GM06990 (cell line): ENCODE measurements around the gene TANC2.

ENCODE experiments used
- DNase-seq: peaks from one replicate; pipeline ENCODE4 v3.0.0-alpha.2; 2011; ENCODE audit not compliant: insufficient read length; ENCODE audit errors: extremely low read depth
- H3K27me3 ChIP-seq: replicated peaks from 2 replicates; pipeline ENCODE4 v1.6.0; 2011; ENCODE audit warnings: low read length; ENCODE audit not compliant: control insufficient read depth, insufficient read depth
- H3K36me3 ChIP-seq: 2 replicates; pipeline ENCODE4 v1.5.1; 2011; ENCODE audit warnings: low read length; ENCODE audit not compliant: control insufficient read depth, insufficient read depth
- H3K4me3 ChIP-seq: replicated peaks from 2 replicates; pipeline ENCODE4 v1.5.1; 2011; ENCODE audit warnings: low read depth, mild to moderate bottlenecking, control low read depth, low read length
- TF ChIP-seq, protein P1 (sequence below): IDR thresholded peaks from 2 replicates; pipeline ENCODE4 v1.5.1; 2011; ENCODE audit warnings: low read length, control low read depth, mild to moderate bottlenecking, inconsistent platforms; ENCODE audit not compliant: insufficient read depth, poor library complexity, severe bottlenecking

Gene TANC2

DNA sequence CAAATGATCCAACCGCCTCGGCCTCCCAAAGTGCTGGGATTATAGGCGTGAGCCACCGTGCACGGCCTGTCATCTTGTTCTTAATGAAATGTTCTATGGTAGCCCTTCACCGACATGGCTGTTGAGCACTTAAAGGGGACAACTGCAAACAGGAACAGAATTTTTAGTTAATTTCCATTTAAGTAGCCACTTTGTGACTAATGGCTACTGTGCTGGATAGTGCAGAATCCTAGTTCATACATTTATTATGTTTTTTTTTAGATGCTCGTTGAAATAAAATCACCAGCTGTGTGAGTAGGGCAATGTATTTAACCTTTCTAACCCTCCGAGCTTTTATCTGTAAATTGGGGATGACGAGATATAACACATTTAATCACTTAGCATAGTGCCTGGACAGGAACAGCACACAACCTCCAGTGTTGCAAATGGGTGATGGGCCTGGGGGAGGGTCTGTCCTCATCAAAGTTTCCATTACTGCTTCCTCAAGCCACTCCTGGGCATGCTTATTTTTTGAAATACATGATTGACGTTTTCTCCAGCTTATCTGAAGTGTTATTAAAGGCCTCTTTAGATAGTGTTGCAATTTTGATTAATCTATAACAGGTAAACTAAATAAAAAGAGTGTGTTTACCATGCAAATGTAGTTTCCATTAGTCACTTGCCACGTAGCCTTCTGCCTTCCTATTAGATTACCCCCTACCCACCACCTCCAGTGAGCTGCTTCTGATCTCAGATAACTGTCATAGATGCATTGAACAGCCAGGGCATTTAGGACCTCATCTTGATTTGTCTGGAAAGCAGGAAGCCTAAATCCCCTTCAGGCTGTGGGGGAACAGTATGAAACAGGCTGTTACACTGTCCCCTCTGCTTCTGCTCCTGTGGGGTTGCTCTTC lies 42.5 kb upstream of the TANC2 start:
- TF ChIP-seq, protein P1, sequence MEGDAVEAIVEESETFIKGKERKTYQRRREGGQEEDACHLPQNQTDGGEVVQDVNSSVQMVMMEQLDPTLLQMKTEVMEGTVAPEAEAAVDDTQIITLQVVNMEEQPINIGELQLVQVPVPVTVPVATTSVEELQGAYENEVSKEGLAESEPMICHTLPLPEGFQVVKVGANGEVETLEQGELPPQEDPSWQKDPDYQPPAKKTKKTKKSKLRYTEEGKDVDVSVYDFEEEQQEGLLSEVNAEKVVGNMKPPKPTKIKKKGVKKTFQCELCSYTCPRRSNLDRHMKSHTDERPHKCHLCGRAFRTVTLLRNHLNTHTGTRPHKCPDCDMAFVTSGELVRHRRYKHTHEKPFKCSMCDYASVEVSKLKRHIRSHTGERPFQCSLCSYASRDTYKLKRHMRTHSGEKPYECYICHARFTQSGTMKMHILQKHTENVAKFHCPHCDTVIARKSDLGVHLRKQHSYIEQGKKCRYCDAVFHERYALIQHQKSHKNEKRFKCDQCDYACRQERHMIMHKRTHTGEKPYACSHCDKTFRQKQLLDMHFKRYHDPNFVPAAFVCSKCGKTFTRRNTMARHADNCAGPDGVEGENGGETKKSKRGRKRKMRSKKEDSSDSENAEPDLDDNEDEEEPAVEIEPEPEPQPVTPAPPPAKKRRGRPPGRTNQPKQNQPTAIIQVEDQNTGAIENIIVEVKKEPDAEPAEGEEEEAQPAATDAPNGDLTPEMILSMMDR = no peak
- H3K36me3 ChIP-seq = no peaks in the 10 kb centered on the region
- no peak for DNase-seq

DNA sequence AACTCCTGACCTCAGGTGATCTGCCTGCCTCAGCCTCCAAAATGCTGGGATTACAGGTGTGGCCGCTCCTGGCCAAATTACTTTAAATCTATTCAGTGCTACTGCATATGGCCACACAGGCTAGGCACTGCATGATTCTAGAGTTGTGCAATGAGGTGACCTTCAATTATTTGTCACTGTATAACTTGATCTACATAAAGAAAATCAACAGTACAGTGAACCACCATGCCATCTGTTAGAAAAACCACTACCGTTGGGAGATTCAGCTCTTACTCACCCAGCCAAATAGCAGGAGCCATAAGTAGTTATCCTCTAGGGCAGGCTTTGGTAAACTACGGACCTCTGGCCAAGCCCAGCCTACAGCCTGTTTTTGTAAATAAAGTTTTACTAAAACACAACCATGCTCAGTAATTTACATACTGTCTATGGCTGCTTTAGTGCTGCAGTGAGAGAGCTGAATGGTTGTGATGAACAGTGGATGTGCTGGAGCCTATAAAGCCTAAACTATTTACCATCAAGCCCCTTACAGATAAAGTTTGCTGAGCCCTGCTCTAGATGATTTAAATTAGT lies 40.7 kb upstream of the TANC2 start:
- Histone ChIP-seq H3K36me3 (no peaks in the 10 kb centered on the region), H3K27me3 (no peaks in the 10 kb centered on the region; the same call in none of the 2 replicates), H3K4me3 (no peak overlapping the region)
- TF ChIP-seq, protein P1 = no peak
- no peak for DNase-seq

More for the DNA sequence above, 42.5 kb upstream of the TANC2 start:
- Histone ChIP-seq H3K27me3 (no peaks in the 10 kb centered on the region; the same call in none of the 2 replicates), H3K4me3 (no peak overlapping the region)

DNA sequence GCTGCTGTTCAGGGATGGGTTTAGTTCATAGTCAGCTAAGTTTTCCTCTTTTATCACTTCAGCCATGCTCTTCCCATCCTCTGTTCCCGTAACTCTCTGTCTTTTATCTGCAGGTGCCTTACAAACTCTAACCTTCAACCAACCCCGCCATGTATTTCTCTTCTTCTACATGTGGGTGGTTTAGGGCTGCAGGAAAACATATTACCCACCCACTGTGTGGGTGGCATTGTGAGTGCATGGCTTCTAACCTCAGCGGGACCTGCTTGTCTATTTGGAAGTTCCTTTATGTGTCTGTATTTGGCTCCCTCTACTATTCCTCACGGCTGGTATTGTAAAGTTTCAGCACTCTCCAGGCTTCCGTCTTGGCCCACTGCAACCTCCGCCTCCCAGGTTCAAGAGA lies 39.0 kb upstream of the TANC2 start:
- H3K4me3 ChIP-seq = no peak overlapping the region
- DNase-seq = no peak
- no peaks in the 10 kb centered on the region; the same call in none of the 2 replicates for H3K27me3 ChIP-seq
- no peaks in the 10 kb centered on the region for H3K36me3 ChIP-seq
- TF ChIP-seq, protein P1 = no peak

DNA sequence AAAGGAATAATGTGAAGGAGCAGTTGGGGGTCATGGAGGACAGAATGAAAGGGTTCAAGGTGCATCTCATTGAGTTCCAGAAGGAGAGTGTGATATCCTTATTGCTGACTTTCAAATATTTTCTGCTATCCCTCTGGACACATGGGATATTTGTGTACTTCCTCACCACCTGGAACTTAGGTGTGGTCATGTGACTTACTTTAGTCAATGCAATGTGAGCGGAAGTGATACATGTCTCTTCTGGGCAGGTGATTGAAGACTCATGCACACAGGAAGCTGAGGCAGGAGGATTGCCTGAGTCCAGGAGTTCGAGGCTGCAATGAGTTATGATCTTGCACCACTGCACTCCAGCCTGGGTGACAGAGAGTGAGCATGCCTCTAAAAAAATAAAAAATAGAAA lies 36.7 kb upstream of the TANC2 start:
- H3K36me3 ChIP-seq = no peaks in the 10 kb centered on the region
- no peak for DNase-seq
- TF ChIP-seq, protein P1 = no peak
- no peak overlapping the region for H3K4me3 ChIP-seq
- peaks cover 1% of the 10 kb centered on the region; the same call in 1 of the 2 replicates for H3K27me3 ChIP-seq

DNA sequence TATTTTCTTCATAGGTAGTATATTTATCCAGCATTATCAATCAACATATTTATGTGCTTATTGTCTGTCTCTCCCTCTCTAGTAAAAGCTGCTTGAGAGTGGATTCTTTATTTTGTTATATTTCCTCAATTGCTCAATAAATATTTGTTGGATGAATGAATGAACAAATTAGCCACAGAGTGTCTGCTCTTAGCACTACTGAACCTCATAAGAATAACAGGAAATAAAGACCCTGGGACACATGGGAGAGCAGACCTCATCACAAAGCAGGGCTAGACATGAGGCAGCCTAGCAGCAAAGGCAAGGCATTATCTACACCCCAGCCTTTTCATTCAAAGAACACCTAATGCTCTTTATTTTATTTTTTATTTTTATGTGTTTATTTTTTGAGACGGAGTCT lies 34.9 kb upstream of the TANC2 start:
- H3K4me3 ChIP-seq = no peak overlapping the region
- no peak for DNase-seq
- H3K27me3 ChIP-seq = peaks cover 1% of the 10 kb centered on the region; the same call in 1 of the 2 replicates
- no peaks in the 10 kb centered on the region for H3K36me3 ChIP-seq
- TF ChIP-seq, protein P1 = no peak
